ENCODE data around the gene NFIB. TPM values are rescaled to one million over a fixed set of nuclear protein-coding genes. Genes with fewer than 3 reads are reported as not detected.

NFIB gene
- polyA plus RNA-seq, 1 of the 3 experiments (the other 2 are of a cell fraction) = 9.2 TPM

GRCh38 chr9:14033067-14033466, 280.9 kb downstream of the NFIB start (continued):
- TF ChIP-seq GATA2 (CRISPR knock-in tag; IDR thresholded peaks at IDR 0.05) = no peak

Data from SK-N-SH (cell line).